CD4-positive, alpha-beta T cell treated with Interleukin-2 at 100 ng/mL for 4 hours (primary cell): Measurements from ENCODE around the gene CACNA2D3.

ENCODE experiments used
- DNase-seq: peaks from one replicate; pipeline ENCODE4 v3.0.0-alpha.2; 2020; ENCODE audit warnings: low spot score

CACNA2D3 gene

GRCh38 chr3:55009372-55009771, 887.0 kb downstream of the CACNA2D3 start:
- no peak for DNase-seq

DNA sequence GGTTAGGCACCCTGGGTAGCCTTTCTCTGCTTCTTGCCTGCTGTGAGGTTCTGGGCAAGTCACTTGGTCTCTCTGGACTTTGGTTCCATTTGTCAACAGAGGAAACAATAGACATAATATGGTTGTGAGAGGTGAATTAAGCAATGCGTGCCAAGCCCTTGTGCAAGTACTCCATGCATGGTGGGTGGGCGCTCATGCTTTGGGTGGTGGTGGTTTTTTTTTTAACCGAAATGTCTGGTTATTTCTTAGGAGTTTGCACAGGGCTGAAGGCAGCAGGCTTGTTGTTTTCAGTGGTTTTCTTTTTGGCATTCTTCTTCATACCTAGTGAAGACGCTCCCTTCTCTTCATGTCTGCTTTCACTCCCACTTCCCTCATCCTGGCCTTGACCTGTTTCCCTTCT, 889.7 kb downstream of the CACNA2D3 start:
- DNase-seq: no peak

GRCh38 chr3:55013145-55013925, 891.0 kb downstream of the CACNA2D3 start:
- DNase-seq: no peak

- no peak for DNase-seq
Measured at GRCh38 chr3:55014081-55014480, 891.7 kb downstream of the CACNA2D3 start.

- no peak for DNase-seq
Measured at GRCh38 chr3:55014906-55015305, 892.6 kb downstream of the CACNA2D3 start.

DNA sequence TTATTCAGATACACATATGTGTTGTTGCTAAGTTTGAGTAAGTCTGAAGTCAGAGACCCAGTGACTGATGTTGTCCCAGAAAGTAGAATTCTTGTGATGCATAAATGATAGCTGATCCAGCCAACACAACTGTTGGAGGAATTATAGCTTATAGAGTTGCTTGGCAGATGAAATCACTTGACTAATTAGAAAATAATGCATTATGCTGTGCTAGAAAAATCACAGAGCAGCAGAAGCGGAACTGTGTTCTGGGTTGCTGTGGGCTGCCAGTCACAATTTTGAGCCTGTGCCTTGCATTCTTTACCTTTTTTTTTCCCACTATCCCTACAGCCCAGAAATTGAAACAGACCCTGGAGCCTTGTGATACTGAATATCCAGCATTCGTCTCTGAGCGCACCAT, 895.5 kb downstream of the CACNA2D3 start:
- no peak for DNase-seq

GRCh38 chr3:55030938-55031337, 908.6 kb downstream of the CACNA2D3 start:
- no peak for DNase-seq

- no peak for DNase-seq
Measured at GRCh38 chr3:55036883-55037577, 914.7 kb downstream of the CACNA2D3 start.

- DNase-seq: no peak
Measured at GRCh38 chr3:55042591-55042990, 920.2 kb downstream of the CACNA2D3 start.

DNA sequence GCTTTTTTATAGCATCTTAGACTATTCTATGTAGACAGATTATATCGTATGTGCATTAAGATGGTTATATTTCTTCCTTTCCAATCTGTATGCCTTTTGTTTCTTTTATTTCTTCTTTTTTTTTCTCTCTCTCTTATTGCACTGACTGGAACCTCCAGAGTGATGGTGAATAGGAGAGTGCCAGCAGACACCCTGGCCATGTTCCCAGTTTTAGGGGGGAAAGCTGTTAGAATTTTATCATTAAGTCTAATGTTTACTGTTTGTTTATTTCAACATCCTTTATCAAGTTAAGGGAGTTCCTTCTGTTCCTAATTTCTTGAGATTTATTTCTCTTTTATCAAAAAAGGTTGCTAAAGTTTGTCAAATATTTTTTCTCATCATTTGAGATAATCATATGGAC, 922.1 kb downstream of the CACNA2D3 start:
- DNase-seq: no peak

GRCh38 chr3:55059027-55059629, 936.8 kb downstream of the CACNA2D3 start:
- DNase-seq: no peak

DNA sequence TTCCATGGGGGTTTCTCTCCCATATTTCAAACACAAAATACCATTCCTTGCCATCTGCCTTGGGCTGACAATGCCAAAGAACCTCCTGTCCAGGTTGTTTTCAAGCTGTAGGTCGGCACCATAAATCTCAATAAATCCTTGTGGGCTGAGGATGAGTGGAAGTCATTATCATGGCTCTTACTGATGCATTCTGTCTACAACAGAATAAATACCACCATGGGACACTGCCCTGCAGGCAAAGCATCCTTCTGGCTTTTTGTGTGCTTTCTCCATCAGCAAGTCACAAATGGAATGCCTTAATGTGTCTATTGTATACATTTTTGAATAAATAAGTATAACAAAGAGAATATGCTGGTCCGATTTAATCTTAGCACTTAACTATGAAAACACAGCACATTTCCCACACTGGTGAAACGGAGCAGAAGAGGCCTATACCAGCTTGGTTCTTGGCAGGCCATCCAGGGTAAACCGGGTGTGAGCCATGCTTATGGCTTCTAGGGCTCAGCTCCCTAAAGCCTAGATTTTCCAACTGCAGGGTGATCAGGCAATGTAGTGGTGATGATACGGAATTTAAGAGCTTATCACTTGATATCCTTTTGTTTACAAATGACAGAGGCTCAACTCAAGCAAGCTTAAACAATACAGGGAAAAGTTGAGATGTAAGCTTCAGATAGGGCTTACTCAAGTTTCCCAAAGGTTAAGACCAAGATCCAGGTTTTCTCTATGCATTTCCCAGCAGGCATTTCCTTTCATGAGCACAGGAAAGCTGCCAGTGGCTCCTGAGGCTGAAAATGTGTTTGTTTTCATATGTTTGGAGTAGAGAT, 938.8 kb downstream of the CACNA2D3 start:
- no peak for DNase-seq

DNA sequence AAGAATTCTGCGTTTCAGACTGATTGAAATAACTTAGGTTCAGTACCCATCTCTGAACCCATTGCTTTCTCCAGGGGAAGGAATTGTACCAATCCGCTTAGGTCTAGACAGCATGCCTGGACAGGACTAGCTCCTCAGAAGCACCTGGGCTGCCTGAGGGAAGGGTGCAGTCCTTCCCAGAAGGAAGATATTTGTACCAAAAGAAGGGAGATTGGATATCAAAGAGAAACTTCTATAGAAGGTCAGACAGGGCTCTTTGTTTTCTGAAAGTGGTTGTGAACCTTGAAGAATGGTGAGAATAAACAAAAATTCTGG, 939.3 kb downstream of the CACNA2D3 start:
- no peak for DNase-seq

DNA sequence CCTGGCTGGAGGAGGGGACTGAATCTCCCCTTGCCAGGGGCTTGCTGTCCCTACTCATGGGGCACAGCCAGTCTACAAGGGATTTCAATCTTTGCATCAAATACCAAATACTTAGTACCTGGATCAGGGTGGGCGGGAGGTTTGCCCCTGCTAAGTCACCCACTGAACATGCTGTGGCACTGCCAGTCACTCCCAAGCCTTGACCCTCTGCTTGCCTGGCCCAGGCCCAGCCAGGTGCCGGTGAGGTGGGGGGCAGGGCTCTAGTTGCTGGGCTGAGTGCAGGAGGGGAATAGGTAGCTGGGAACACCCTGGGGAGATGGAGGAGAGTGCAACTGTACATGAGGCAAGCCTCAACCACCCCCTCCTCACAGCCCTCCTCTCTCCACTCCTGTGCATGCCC, 941.8 kb downstream of the CACNA2D3 start:
- DNase-seq: no peak

DNA sequence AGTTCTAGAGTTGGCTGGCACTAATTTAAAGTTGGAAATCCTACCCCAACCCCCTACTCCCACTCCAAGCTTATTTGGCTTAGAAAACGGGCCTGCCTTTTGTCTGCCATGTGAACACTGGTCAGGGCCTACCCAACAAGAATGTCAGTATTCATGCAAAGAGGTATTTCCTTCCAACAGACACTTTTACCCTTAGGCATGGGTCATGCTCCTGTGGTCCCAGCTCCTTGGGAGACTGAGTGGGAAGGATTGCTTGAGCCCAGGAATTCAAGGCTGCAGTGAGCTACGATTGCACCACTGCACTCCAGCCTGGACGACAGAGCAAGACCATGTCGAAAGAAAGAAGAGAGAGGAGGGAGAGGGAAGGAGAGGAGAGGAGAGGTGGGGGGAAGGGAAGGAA, 943.0 kb downstream of the CACNA2D3 start:
- DNase-seq: no peak

- DNase-seq: no peak
Measured at GRCh38 chr3:55066551-55067047, 944.2 kb downstream of the CACNA2D3 start.

- no peak for DNase-seq
Measured at GRCh38 chr3:55069950-55070349, 947.6 kb downstream of the CACNA2D3 start.

DNA sequence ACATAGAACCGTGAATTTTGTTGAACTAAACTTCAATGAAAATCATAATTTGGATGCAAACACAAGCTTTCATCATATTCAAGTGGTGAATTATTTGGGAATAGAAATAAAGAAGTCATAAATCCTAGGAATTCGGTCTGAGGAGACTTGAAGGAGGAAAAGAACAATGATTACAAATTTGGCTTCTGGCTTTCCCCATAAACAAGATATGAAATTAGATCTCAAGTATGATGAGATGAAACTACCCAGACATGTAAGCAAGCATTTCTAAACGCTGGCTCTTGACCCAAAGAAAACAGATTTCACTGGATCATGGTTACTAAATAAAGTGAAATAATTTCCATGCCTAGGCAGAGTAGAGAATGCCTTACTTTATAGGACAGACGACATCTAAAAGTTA, 952.4 kb downstream of the CACNA2D3 start:
- DNase-seq: no peak

DNA sequence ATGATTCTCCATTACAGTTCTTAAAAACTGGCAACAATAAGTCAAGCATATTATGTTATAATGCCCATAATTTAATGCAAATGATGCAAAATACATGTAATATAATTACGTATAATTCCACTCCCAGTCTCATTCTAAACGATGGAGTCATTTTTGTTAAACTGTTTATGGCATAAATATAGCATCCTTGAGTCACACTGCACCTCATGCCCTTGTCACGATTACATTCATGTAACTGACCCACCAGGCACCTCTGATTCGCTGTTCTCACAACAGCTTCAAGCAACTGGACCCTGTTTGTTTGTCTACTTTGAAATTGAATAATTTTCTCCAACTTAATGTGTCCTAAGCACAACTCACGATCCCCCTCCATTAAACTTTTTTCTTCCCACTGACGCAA, 953.5 kb downstream of the CACNA2D3 start:
- no peak for DNase-seq

- no peak for DNase-seq
Measured at GRCh38 chr3:55077726-55078125, 955.4 kb downstream of the CACNA2D3 start.

GRCh38 chr3:55078876-55079275, 956.5 kb downstream of the CACNA2D3 start:
- DNase-seq: no peak

DNA sequence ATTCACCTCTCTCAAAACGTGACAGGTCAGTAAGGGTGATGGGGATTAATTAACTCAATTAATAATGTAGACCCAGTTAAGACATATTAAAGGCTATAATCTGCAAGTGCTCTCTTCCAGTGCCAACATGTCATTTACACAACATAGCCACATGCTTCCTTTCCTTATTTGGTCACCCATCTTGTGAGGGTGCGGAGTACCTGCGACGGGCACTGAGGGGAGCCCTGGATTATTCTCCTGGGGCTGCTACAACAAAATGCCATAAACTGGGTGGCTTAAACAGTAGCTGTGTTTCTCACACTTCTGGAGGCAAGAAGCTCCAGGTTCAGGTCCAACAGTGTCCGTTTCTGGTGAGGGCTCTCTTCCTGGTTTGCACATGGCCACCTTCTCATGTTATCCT, 962.9 kb downstream of the CACNA2D3 start:
- no peak for DNase-seq
